ENCODE data around the gene TUBA1B.

Gene TUBA1B

GRCh38 chr12:49088932-49089330 lies 42.3 kb downstream of the TUBA1B start:
- no peaks in the 10 kb centered on the region for H3K36me3 ChIP-seq (ENCODE audit: insufficient read depth, low read length)
- no peak overlapping the region for H3K27ac ChIP-seq (ENCODE audit: low read depth, low read length)
- H3K4me1 ChIP-seq (ENCODE audit: insufficient read depth, low read length), result peaks cover 37% of the 10 kb centered on the region
- no peak overlapping the region for H3K9ac ChIP-seq (ENCODE audit: low read length)
- H3K4me3 ChIP-seq (ENCODE audit: low read depth in 1 of 2, low read length in 2 of 2), result no peak overlapping the region
- peaks cover 47 to 55% of the 10 kb centered on the region in 2 donors for H3K27me3 ChIP-seq (ENCODE audit: control insufficient read depth in 1 of 2, insufficient read depth in 2 of 2, low read length in 2 of 2)
- H3K9me3 ChIP-seq (ENCODE audit: low read length), result no peaks in the 10 kb centered on the region

GRCh38 chr12:49088150-49088931 lies 42.9 kb downstream of the TUBA1B start:
- Histone ChIP-seq H3K27me3 (ENCODE audit: control insufficient read depth in 1 of 2, insufficient read depth in 2 of 2, low read length in 2 of 2) (peaks cover 41 to 49% of the 10 kb centered on the region in 2 donors), H3K9me3 (ENCODE audit: low read length) (no peaks in the 10 kb centered on the region), H3K36me3 (ENCODE audit: insufficient read depth, low read length) (no peaks in the 10 kb centered on the region), H3K9ac (ENCODE audit: low read length) (no peak overlapping the region), H3K27ac (ENCODE audit: low read depth, low read length) (no peak overlapping the region), H3K4me1 (ENCODE audit: insufficient read depth, low read length) (peaks cover 31% of the 10 kb centered on the region), H3K4me3 (ENCODE audit: low read depth in 1 of 2, low read length in 2 of 2) (peak overlapping the region in 1 of 2 donors; percentile 9)

DNA sequence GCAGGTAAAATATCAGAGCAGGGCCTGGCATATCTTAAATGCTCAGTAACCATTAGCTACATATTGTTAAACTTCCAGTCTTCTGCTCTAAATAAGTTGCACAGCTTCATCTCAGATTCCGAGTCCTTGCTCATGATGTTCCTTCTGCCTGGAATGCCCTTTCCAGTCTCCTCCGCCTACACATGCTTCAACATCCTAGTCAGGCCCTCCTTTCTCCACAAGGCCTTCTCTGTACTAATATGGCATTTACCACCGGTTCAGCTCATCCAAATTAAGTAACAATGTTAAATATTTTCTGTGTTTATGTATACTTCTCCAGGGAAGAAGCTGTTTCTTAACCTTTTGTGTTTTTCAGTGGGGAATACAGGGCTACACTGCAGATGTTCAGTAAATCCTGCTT lies 45.1 kb downstream of the TUBA1B start:
- Histone ChIP-seq H3K27ac (ENCODE audit: low read depth, low read length) (no peak overlapping the region), H3K27me3 (ENCODE audit: control insufficient read depth in 1 of 2, insufficient read depth in 2 of 2, low read length in 2 of 2) (peaks cover 19 to 27% of the 10 kb centered on the region in 2 donors), H3K36me3 (ENCODE audit: insufficient read depth, low read length) (no peaks in the 10 kb centered on the region), H3K9ac (ENCODE audit: low read length) (no peak overlapping the region), H3K9me3 (ENCODE audit: low read length) (no peaks in the 10 kb centered on the region), H3K4me1 (ENCODE audit: insufficient read depth, low read length) (peaks cover 18% of the 10 kb centered on the region), H3K4me3 (ENCODE audit: low read depth in 1 of 2, low read length in 2 of 2) (no peak overlapping the region)

DNA sequence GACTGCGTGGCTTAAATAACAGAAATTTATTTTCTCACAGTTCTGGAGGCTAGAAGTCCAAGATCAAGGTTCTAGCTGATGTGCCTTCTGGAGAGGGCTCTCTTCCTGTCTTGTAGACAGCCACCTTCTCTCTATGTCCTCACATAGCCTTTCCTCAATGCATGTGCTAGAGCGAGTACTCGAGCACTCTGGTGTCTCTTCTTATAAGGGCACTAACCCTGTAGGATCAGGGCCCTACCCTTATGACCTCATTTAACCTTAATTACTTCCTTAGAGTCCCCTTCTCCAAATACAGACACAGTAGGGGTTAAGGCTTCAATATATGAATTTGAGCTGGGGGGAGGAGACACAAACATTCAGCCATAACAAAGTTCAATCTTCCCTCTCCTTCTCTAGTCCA lies 46.8 kb downstream of the TUBA1B start:
- peaks cover 6% of the 10 kb centered on the region for H3K4me1 ChIP-seq (ENCODE audit: insufficient read depth, low read length)
- H3K36me3 ChIP-seq (ENCODE audit: insufficient read depth, low read length), result no peaks in the 10 kb centered on the region
- no peaks in the 10 kb centered on the region for H3K9me3 ChIP-seq (ENCODE audit: low read length)
- no peak overlapping the region for H3K27ac ChIP-seq (ENCODE audit: low read depth, low read length)
- peaks cover 9 to 10% of the 10 kb centered on the region in 2 donors for H3K27me3 ChIP-seq (ENCODE audit: control insufficient read depth in 1 of 2, insufficient read depth in 2 of 2, low read length in 2 of 2)
- no peak overlapping the region for H3K9ac ChIP-seq (ENCODE audit: low read length)
- no peak overlapping the region for H3K4me3 ChIP-seq (ENCODE audit: low read depth in 1 of 2, low read length in 2 of 2)

GRCh38 chr12:49079793-49080192 lies 51.4 kb downstream of the TUBA1B start:
- Histone ChIP-seq H3K4me1 (ENCODE audit: insufficient read depth, low read length) (no peaks in the 10 kb centered on the region), H3K4me3 (ENCODE audit: low read depth in 1 of 2, low read length in 2 of 2) (no peak overlapping the region), H3K27ac (ENCODE audit: low read depth, low read length) (no peak overlapping the region), H3K36me3 (ENCODE audit: insufficient read depth, low read length) (no peaks in the 10 kb centered on the region), H3K9ac (ENCODE audit: low read length) (no peak overlapping the region), H3K9me3 (ENCODE audit: low read length) (no peaks in the 10 kb centered on the region), H3K27me3 (ENCODE audit: control insufficient read depth in 1 of 2, insufficient read depth in 2 of 2, low read length in 2 of 2) (no peaks in the 10 kb centered on the region)
